Measurements from ENCODE around the gene ATP11C. TPM values are rescaled to one million over a fixed set of nuclear protein-coding genes. Genes with fewer than 3 reads are reported as not detected.
"Not testable (repeated sequence)": the region's sequence is repeated elsewhere in the genome, so short reads cannot be mapped to it uniquely, and the experiment has no call there.

The ATP11C gene
- total and polyA plus RNA-seq, 2 donors = 14.6 to 21.6 TPM

DNA sequence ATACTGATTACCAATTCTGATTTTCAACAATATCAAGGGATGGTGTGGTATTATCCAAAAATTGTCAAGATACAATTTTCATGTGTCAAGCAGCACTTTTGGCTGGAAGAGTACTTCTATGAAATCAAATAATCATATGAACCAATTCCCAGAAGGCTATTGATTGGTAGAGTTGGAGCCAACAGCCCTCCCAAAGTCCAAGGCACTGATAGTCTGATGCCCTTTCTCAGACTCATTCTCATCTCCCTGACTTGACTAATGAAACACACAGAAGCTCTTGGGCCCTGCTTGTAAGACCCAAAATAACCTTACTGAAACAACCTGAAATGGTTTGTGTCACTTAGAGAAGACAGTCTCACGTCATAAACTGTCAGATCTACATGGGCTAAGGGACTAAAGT is 48.9 kb downstream of the ATP11C start:
- no peak overlapping the region for H3K4me3 ChIP-seq (ENCODE audit: low read length in 2 of 2)
- no peaks in the 10 kb centered on the region for H3K36me3 ChIP-seq (ENCODE audit: control insufficient read depth in 2 of 2, insufficient read depth in 2 of 2, low read length in 1 of 2)
- no peaks in the 10 kb centered on the region for H3K9me3 ChIP-seq (ENCODE audit: control insufficient read depth in 2 of 2, insufficient read depth in 1 of 2, low read length in 1 of 2)
- no peaks in the 10 kb centered on the region for H3K27me3 ChIP-seq (ENCODE audit: control insufficient read depth in 2 of 2, insufficient read depth in 1 of 2, low read length in 1 of 2)
- no peaks in the 10 kb centered on the region for H3K4me1 ChIP-seq (ENCODE audit: control insufficient read depth in 2 of 2, insufficient read depth in 2 of 2, low read length in 2 of 2)
- 92% methylated on average over 1 of the region's 1 CpG for WGBS
- H3K27ac ChIP-seq (ENCODE audit: low read depth in 1 of 2, low read length in 1 of 2) = no peak overlapping the region
- no peak for DNase-seq (ENCODE audit: low read depth in 6 of 9, low spot score in 9 of 9)

DNA sequence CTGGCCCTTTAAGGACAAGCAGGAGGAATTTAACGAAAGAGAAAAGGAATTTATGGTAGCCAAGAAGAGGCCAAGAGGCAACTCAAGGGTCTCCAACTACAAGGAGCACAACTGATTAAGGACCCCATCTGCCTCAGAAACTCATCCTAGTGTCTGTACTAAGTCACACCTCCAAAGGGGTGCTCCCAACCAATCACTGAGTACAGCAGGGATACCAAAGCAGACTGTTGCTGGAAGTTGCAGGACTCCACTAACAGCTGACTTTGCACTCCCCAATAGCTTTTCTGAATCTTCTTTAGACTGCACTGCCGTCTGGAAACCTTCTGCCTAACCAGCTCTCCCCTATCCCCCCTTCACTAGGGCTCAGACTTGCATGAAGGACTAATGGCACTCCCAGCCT is 50.6 kb downstream of the ATP11C start:
- WGBS = 100% methylated on average over 2 of the region's 2 CpGs
- Histone ChIP-seq H3K27ac (ENCODE audit: low read depth in 1 of 2, low read length in 1 of 2) (no peak overlapping the region), H3K4me1 (ENCODE audit: control insufficient read depth in 2 of 2, insufficient read depth in 2 of 2, low read length in 2 of 2) (no peaks in the 10 kb centered on the region), H3K27me3 (ENCODE audit: control insufficient read depth in 2 of 2, insufficient read depth in 1 of 2, low read length in 1 of 2) (no peaks in the 10 kb centered on the region), H3K4me3 (ENCODE audit: low read length in 2 of 2) (no peak overlapping the region), H3K36me3 (ENCODE audit: control insufficient read depth in 2 of 2, insufficient read depth in 2 of 2, low read length in 1 of 2) (no peaks in the 10 kb centered on the region), H3K9me3 (ENCODE audit: control insufficient read depth in 2 of 2, insufficient read depth in 1 of 2, low read length in 1 of 2) (no peaks in the 10 kb centered on the region)
- DNase-seq (ENCODE audit: low read depth in 6 of 9, low spot score in 9 of 9) = no peak

DNA sequence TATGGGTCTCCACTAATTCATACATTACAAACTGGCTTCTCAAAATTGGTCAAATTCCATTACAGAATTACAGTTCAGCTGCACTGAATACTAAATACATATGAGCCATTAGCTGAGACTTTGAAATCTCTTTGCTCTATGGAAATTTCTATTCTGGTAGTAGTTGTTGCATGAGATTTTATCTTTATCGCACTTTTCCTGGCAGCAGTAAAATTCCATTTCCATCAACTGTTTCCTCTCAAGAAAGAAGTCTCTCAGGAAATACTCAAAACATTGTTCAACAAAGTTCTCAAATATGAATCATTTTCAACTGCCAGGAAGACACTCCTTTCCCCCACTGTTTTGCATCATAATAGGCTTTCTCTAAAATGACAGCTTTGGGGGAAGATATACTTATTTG is 51.3 kb downstream of the ATP11C start:
- no peaks in the 10 kb centered on the region for H3K9me3 ChIP-seq (ENCODE audit: control insufficient read depth in 2 of 2, insufficient read depth in 1 of 2, low read length in 1 of 2)
- H3K4me3 ChIP-seq (ENCODE audit: low read length in 2 of 2) = no peak overlapping the region
- no peaks in the 10 kb centered on the region for H3K27me3 ChIP-seq (ENCODE audit: control insufficient read depth in 2 of 2, insufficient read depth in 1 of 2, low read length in 1 of 2)
- WGBS = 86% methylated on average over 1 of the region's 1 CpG
- H3K27ac ChIP-seq (ENCODE audit: low read depth in 1 of 2, low read length in 1 of 2) = no peak overlapping the region
- no peak for DNase-seq (ENCODE audit: low read depth in 6 of 9, low spot score in 9 of 9)
- no peaks in the 10 kb centered on the region for H3K36me3 ChIP-seq (ENCODE audit: control insufficient read depth in 2 of 2, insufficient read depth in 2 of 2, low read length in 1 of 2)
- H3K4me1 ChIP-seq (ENCODE audit: control insufficient read depth in 2 of 2, insufficient read depth in 2 of 2, low read length in 2 of 2) = no peaks in the 10 kb centered on the region

DNA sequence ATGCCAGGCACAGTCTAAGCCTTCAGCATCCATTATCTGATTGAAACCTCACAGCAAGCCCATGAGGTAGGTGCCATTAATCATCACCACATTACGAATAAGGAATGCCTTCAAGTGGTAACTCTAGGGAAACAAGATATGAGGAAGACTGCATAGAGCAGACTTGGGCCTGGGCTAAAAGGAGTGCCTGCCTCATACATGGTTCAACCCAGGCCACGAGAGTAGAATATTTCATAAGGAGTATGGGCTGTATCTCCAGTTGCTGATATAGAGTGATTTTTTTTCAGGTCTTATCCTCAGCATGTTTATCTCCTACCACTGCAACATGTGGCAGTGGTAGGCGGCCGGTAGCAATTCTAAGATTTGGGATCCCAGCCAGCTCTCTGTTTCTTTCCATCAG is 51.7 kb downstream of the ATP11C start:
- Histone ChIP-seq H3K4me3 (ENCODE audit: low read length in 2 of 2) (no peak overlapping the region), H3K4me1 (ENCODE audit: control insufficient read depth in 2 of 2, insufficient read depth in 2 of 2, low read length in 2 of 2) (no peaks in the 10 kb centered on the region), H3K27me3 (ENCODE audit: control insufficient read depth in 2 of 2, insufficient read depth in 1 of 2, low read length in 1 of 2) (no peaks in the 10 kb centered on the region), H3K36me3 (ENCODE audit: control insufficient read depth in 2 of 2, insufficient read depth in 2 of 2, low read length in 1 of 2) (no peaks in the 10 kb centered on the region), H3K27ac (ENCODE audit: low read depth in 1 of 2, low read length in 1 of 2) (no peak overlapping the region), H3K9me3 (ENCODE audit: control insufficient read depth in 2 of 2, insufficient read depth in 1 of 2, low read length in 1 of 2) (no peaks in the 10 kb centered on the region)
- 95% methylated on average over 4 of the region's 4 CpGs for WGBS
- DNase-seq (ENCODE audit: low read depth in 6 of 9, low spot score in 9 of 9) = no peak

DNA sequence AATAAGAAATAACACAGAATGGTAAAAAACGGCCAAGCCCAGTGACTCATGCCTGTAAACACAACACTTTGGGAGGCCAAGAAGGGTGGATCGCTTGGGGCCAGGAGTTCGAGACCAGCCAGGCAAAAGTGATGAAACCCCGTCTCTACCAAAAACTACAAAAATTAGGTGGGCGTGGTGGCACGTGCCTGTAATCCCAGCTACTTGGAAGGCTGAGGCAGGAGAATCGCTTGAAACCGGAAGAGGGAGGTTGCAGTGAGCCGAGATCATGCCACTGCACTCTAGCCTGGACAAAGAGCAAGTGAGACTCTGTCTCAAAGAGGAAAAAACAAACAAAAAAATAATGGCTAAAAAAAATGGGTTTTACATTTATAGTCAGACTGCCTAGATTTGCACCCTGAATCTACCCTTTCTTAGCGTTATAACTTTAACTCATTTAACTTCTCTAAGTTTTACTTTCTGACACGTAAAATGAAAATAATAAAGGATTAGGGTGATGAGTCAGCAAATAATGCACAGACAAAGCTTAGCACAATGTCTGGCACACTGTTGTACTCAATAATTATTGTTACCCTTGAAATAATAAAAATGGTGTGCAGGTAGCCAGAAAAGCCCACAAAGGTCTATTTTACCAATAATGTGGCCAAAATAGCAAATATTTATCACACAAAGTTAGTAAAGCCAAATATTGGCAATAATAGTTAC is 55.0 kb downstream of the ATP11C start:
- Histone ChIP-seq H3K9me3 (ENCODE audit: control insufficient read depth in 2 of 2, insufficient read depth in 1 of 2, low read length in 1 of 2) (no peaks in the 10 kb centered on the region), H3K27ac (ENCODE audit: low read depth in 1 of 2, low read length in 1 of 2) (no peak overlapping the region), H3K36me3 (ENCODE audit: control insufficient read depth in 2 of 2, insufficient read depth in 2 of 2, low read length in 1 of 2) (no peaks in the 10 kb centered on the region), H3K4me1 (ENCODE audit: control insufficient read depth in 2 of 2, insufficient read depth in 2 of 2, low read length in 2 of 2) (no peaks in the 10 kb centered on the region), H3K4me3 (ENCODE audit: low read length in 2 of 2) (no peak overlapping the region), H3K27me3 (ENCODE audit: control insufficient read depth in 2 of 2, insufficient read depth in 1 of 2, low read length in 1 of 2) (no peaks in the 10 kb centered on the region)
- WGBS = 97% methylated on average over 11 of the region's 11 CpGs
- DNase-seq (ENCODE audit: low read depth in 6 of 9, low spot score in 9 of 9) = no peak

DNA sequence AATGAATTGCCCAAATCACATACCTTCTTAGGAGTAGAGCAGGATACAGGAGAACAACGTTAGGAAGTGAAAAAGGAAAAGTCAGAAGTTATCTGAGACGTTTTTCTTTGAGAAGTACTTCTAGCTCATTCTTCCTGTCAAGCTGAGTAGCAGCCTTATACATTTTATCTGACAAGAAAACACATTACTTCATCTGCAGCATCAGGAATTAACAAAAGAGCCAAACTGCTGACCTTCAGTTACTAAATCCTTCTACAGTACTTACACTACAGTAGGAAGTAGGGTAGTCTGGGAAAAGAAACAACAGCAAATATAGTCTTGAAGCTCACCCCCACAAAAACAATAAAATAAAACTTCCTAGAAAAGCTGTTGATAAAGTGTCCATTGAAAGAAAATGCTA is 57.0 kb downstream of the ATP11C start:
- Histone ChIP-seq H3K27ac (ENCODE audit: low read depth in 1 of 2, low read length in 1 of 2) (no peak overlapping the region), H3K4me1 (ENCODE audit: control insufficient read depth in 2 of 2, insufficient read depth in 2 of 2, low read length in 2 of 2) (no peaks in the 10 kb centered on the region), H3K27me3 (ENCODE audit: control insufficient read depth in 2 of 2, insufficient read depth in 1 of 2, low read length in 1 of 2) (no peaks in the 10 kb centered on the region), H3K36me3 (ENCODE audit: control insufficient read depth in 2 of 2, insufficient read depth in 2 of 2, low read length in 1 of 2) (no peaks in the 10 kb centered on the region), H3K4me3 (ENCODE audit: low read length in 2 of 2) (no peak overlapping the region), H3K9me3 (ENCODE audit: control insufficient read depth in 2 of 2, insufficient read depth in 1 of 2, low read length in 1 of 2) (no peaks in the 10 kb centered on the region)
- WGBS = 75% methylated on average over 2 of the region's 2 CpGs
- no peak for DNase-seq (ENCODE audit: low read depth in 6 of 9, low spot score in 9 of 9)

DNA sequence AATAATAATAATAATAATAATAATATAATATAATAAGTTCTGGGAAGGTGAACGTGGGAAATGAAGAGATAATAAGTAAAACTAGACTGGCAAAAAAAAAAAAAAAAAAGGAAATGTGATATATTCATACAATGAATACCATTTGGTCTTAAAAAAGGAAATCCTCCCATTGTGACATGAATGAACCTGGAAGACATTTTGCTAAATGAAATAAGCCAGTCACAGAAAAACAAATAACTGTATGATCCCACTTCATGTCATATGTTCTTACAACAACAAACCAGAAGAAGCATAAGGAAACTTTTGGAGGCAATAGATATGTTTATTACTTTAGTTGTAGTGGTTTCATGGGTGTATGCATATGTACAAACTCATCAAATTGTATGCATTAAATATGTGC is 63.1 kb downstream of the ATP11C start:
- no peaks in the 10 kb centered on the region for H3K4me1 ChIP-seq (ENCODE audit: control insufficient read depth in 2 of 2, insufficient read depth in 2 of 2, low read length in 2 of 2)
- H3K27ac ChIP-seq (ENCODE audit: low read depth in 1 of 2, low read length in 1 of 2) = no peak overlapping the region
- no peaks in the 10 kb centered on the region for H3K36me3 ChIP-seq (ENCODE audit: control insufficient read depth in 2 of 2, insufficient read depth in 2 of 2, low read length in 1 of 2)
- no peak for DNase-seq (ENCODE audit: low read depth in 6 of 9, low spot score in 9 of 9)
- H3K9me3 ChIP-seq (ENCODE audit: control insufficient read depth in 2 of 2, insufficient read depth in 1 of 2, low read length in 1 of 2) = no peaks in the 10 kb centered on the region
- H3K27me3 ChIP-seq (ENCODE audit: control insufficient read depth in 2 of 2, insufficient read depth in 1 of 2, low read length in 1 of 2) = no peaks in the 10 kb centered on the region
- no peak overlapping the region for H3K4me3 ChIP-seq (ENCODE audit: low read length in 2 of 2)
- 94% methylated on average over 1 of the region's 1 CpG for WGBS

DNA sequence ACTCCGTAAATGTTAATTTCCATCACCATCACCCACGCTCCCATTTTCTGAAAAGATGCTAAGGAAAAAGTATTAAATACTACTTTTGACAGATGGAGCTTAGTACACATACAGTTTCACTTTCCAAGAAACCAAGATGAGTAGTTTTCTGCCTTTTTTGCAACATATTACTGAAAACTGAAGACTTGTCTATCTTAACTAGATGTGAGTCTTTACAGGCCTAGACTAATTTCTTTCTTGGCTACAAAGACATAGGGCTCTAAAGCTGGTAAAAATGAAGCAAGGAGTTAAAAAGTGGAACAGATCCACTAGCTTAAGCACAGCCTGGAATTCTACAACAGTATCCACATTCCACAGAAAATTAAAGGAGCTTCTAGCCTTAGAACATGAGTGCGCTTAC is 68.2 kb downstream of the ATP11C start:
- Histone ChIP-seq H3K27me3 (ENCODE audit: control insufficient read depth in 2 of 2, insufficient read depth in 1 of 2, low read length in 1 of 2) (no peaks in the 10 kb centered on the region), H3K27ac (ENCODE audit: low read depth in 1 of 2, low read length in 1 of 2) (no peak overlapping the region), H3K4me3 (ENCODE audit: low read length in 2 of 2) (no peak overlapping the region), H3K4me1 (ENCODE audit: control insufficient read depth in 2 of 2, insufficient read depth in 2 of 2, low read length in 2 of 2) (no peaks in the 10 kb centered on the region), H3K9me3 (ENCODE audit: control insufficient read depth in 2 of 2, insufficient read depth in 1 of 2, low read length in 1 of 2) (no peaks in the 10 kb centered on the region), H3K36me3 (ENCODE audit: control insufficient read depth in 2 of 2, insufficient read depth in 2 of 2, low read length in 1 of 2) (no peaks in the 10 kb centered on the region)
- 99% methylated on average over 3 of the region's 3 CpGs for WGBS
- no peak for DNase-seq (ENCODE audit: low read depth in 6 of 9, low spot score in 9 of 9)

DNA sequence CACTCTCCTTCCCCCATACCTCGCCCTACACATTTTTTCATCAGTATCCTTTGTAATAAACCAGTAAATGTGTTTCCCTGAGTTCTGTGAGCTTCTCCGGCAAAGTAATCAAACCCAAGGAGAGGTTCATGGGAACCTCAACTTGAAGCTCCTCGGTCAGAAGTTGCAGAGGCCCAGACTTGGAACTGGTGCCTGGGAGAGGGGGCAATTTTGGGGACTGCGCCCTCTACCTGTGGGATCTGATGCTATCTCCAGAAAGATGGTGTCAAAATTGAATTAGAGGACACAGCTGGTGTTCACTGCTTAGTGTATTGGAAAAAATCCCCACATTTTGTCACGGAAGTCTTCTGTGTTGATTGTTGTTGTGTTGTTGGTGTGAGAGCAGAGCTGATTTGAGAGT is 70.6 kb downstream of the ATP11C start:
- no peaks in the 10 kb centered on the region for H3K9me3 ChIP-seq (ENCODE audit: control insufficient read depth in 2 of 2, insufficient read depth in 1 of 2, low read length in 1 of 2)
- WGBS = 98% methylated on average over 5 of the region's 5 CpGs
- no peak overlapping the region for H3K27ac ChIP-seq (ENCODE audit: low read depth in 1 of 2, low read length in 1 of 2)
- no peak overlapping the region for H3K4me3 ChIP-seq (ENCODE audit: low read length in 2 of 2)
- DNase-seq (ENCODE audit: low read depth in 6 of 9, low spot score in 9 of 9) = no peak
- no peaks in the 10 kb centered on the region for H3K36me3 ChIP-seq (ENCODE audit: control insufficient read depth in 2 of 2, insufficient read depth in 2 of 2, low read length in 1 of 2)
- H3K4me1 ChIP-seq (ENCODE audit: control insufficient read depth in 2 of 2, insufficient read depth in 2 of 2, low read length in 2 of 2) = no peaks in the 10 kb centered on the region
- no peaks in the 10 kb centered on the region for H3K27me3 ChIP-seq (ENCODE audit: control insufficient read depth in 2 of 2, insufficient read depth in 1 of 2, low read length in 1 of 2)

DNA sequence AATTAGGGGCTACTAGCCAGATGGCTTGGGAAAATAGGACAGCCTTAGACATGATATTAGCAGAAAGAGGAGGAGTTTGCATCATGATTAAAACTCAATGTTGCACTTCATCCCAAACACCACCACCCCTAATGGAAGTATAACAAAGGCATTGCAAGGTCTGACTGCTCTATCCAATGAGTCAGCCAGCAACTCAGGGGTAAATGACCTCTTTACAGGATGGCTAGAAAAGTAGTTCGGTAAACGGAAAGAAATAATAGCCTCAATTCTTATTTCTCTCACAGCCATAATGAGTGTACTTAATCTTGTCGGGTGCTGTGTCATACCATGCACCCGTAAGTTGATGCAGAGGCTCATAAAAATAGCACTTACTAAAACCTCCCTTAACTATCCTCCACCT is 76.0 kb downstream of the ATP11C start:
- not testable (repeated sequence) for H3K4me3 ChIP-seq (ENCODE audit: low read length in 2 of 2); H3K9me3 ChIP-seq (ENCODE audit: control insufficient read depth in 2 of 2, insufficient read depth in 1 of 2, low read length in 1 of 2); DNase-seq (ENCODE audit: low read depth in 6 of 9, low spot score in 9 of 9); H3K4me1 ChIP-seq (ENCODE audit: control insufficient read depth in 2 of 2, insufficient read depth in 2 of 2, low read length in 2 of 2); H3K27ac ChIP-seq (ENCODE audit: low read depth in 1 of 2, low read length in 1 of 2); H3K36me3 ChIP-seq (ENCODE audit: control insufficient read depth in 2 of 2, insufficient read depth in 2 of 2, low read length in 1 of 2); H3K27me3 ChIP-seq (ENCODE audit: control insufficient read depth in 2 of 2, insufficient read depth in 1 of 2, low read length in 1 of 2)
- WGBS = 99% methylated on average over 4 of the region's 4 CpGs

Data from thymus (tissue), 11 donors.